Activated CD8-positive, alpha-beta T cell treated with anti-CD3 and anti-CD28 coated beads for 36 hours (primary cell): ENCODE measurements around the gene TSPAN12. TPM values are rescaled to one million over a fixed set of nuclear protein-coding genes. Genes with fewer than 3 reads are reported as not detected.

Experiments used
- ATAC-seq: fragments of 200-7000 bp; cut with Tn5 transposase; one replicate; pipeline ENCODE4 v1.10.0; 2021; ENCODE audit warnings: mild to moderate bottlenecking, moderate library complexity
- CTCF ChIA-PET: fragments of 350-600 bp; sonication (Branson Sonifier 250); formaldehyde crosslinking; loops from one replicate; lab custom pipeline; 2021; ENCODE audit warnings: antibody characterized with exemption; lab: Charles Lee
- POLR2A ChIA-PET: fragments of 350-600 bp; sonication (Branson Sonifier 250); formaldehyde crosslinking; loops from one replicate; lab custom pipeline; 2021; ENCODE audit warnings: antibody characterized with exemption; lab: Charles Lee
- DNase-seq: peaks from one replicate; pipeline ENCODE4 v3.0.0-alpha.2; 2020
- H3K27ac Mint-ChIP-seq: one replicate; pipeline ENCODE4 v1.8.0; 2021; ENCODE audit warnings: mild to moderate bottlenecking, mixed read lengths
- H3K27me3 Mint-ChIP-seq: one replicate; pipeline ENCODE4 v1.8.0; 2021; ENCODE audit warnings: mixed read lengths
- H3K36me3 Mint-ChIP-seq: one replicate; pipeline ENCODE4 v1.8.0; 2021; ENCODE audit warnings: low read depth, mixed read lengths
- H3K4me1 Mint-ChIP-seq: one replicate; pipeline ENCODE4 v1.8.0; 2021; ENCODE audit warnings: low read depth, mixed read lengths
- H3K4me3 Mint-ChIP-seq: one replicate; pipeline ENCODE4 v1.8.0; 2021; ENCODE audit warnings: mild to moderate bottlenecking, moderate library complexity, mixed read lengths
- H3K9me3 Mint-ChIP-seq: one replicate; pipeline ENCODE4 v1.8.0; 2021; ENCODE audit warnings: mixed read lengths
- CTCF ChIP-seq: fragments of 200-600 bp; IDR thresholded peaks from one replicate; pipeline ENCODE4 v1.8.0; 2022; ENCODE audit warnings: antibody characterized with exemption, mild to moderate bottlenecking
- intact Hi-C: fragments of 100-400 bp; cut with micrococcal nuclease; formaldehyde crosslinking; loops from one replicate; pipeline ENCODE4 v1.10.0; 2022
- total RNA-seq, 2 experiments: library from RNA; stranded (reverse); gene quantifications; one replicate each; pipeline ENCODE4 v1.2.3, GENCODE V29; 2021

The TSPAN12 gene
- total RNA-seq, 2 experiments from 2014 or later: not detected

- no peaks in the 10 kb centered on the region for H3K36me3 Mint-ChIP-seq
Observed at GRCh38 chr7:120809260-120809659, 48.7 kb downstream of the TSPAN12 start.

GRCh38 chr7:120807390-120807789 is 50.6 kb downstream of the TSPAN12 start:
- Mint-ChIP-seq H3K4me3 (no peak overlapping the region), H3K27ac (no peak overlapping the region), H3K27me3 (peaks cover 20% of the 10 kb centered on the region), H3K9me3 (no peaks in the 10 kb centered on the region), H3K4me1 (no peaks in the 10 kb centered on the region), H3K36me3 (no peaks in the 10 kb centered on the region)
- POLR2A ChIA-PET: no interaction called here
- intact Hi-C loops: loop anchor here (5.0 kb wide), 2 partner anchors 135 to 300 kb away; no protein-coding TSS in a partner anchor
- no peak for ATAC-seq
- TF ChIP-seq CTCF: no peak
- DNase-seq: no peak
- CTCF ChIA-PET: interaction anchor here (1.2 to 2.9 kb wide), 5 partner anchors 11 to 155 kb away, joined by 3 to 29 read pairs (median 8); no protein-coding TSS in a partner anchor

More at GRCh38 chr7:120809260-120809659, 48.7 kb downstream of the TSPAN12 start:
- intact Hi-C loops: loop anchor here (5.0 kb wide), 2 partner anchors 133 to 298 kb away; no protein-coding TSS in a partner anchor
- Mint-ChIP-seq H3K27me3 (peaks cover 18% of the 10 kb centered on the region), H3K4me3 (no peak overlapping the region), H3K9me3 (no peaks in the 10 kb centered on the region), H3K27ac (no peak overlapping the region), H3K4me1 (no peaks in the 10 kb centered on the region)
- no peak for TF ChIP-seq CTCF
- ChIA-PET CTCF (interaction anchor here (1.6 kb wide), 1 partner anchor 17 kb away, joined by 12 read pairs; no protein-coding TSS in a partner anchor), POLR2A (no interaction called here)
- DNase-seq (no peak), ATAC-seq (no peak)

GRCh38 chr7:120806669-120807068 is 51.3 kb downstream of the TSPAN12 start:
- Mint-ChIP-seq H3K27ac (no peak overlapping the region), H3K4me3 (no peak overlapping the region), H3K4me1 (no peaks in the 10 kb centered on the region), H3K36me3 (no peaks in the 10 kb centered on the region), H3K9me3 (no peaks in the 10 kb centered on the region), H3K27me3 (peaks cover 17% of the 10 kb centered on the region)
- intact Hi-C loops: loop anchor here (1.0 to 5.0 kb wide), 3 partner anchors 136 to 301 kb away; no protein-coding TSS in a partner anchor
- TF ChIP-seq CTCF: no peak
- no peak for DNase-seq
- POLR2A ChIA-PET: interaction anchor here (0.5 kb wide), 1 partner anchor 597 kb away, joined by 3 read pairs; no protein-coding TSS in a partner anchor
- CTCF ChIA-PET: interaction anchor here (0.8 to 2.9 kb wide), 17 partner anchors 11 to 302 kb away, joined by 3 to 29 read pairs (median 4); no protein-coding TSS in a partner anchor
- no peak for ATAC-seq

- ATAC-seq: peak; percentile 62
Observed at GRCh38 chr7:120805636-120806388, 52.1 kb downstream of the TSPAN12 start.

More at GRCh38 chr7:120805636-120806388, 52.1 kb downstream of the TSPAN12 start:
- TF ChIP-seq CTCF: peak; percentile 75
- Mint-ChIP-seq H3K27ac (no peak overlapping the region), H3K27me3 (peaks cover 21% of the 10 kb centered on the region), H3K36me3 (no peaks in the 10 kb centered on the region), H3K4me1 (no peaks in the 10 kb centered on the region), H3K4me3 (no peak overlapping the region), H3K9me3 (no peaks in the 10 kb centered on the region)
- ChIA-PET CTCF (interaction anchor here (0.8 to 2.9 kb wide), 24 partner anchors 10 to 1198 kb away, joined by 3 to 29 read pairs (median 4); no protein-coding TSS in a partner anchor), POLR2A (no interaction called here)
- peak; percentile 56 for DNase-seq
- intact Hi-C loops: loop anchor here (1.0 to 5.0 kb wide), 3 partner anchors 136 to 301 kb away; no protein-coding TSS in a partner anchor
